ENCODE results near the gene CMIP. TPM values are rescaled to one million over a fixed set of nuclear protein-coding genes. Genes with fewer than 3 reads are reported as not detected.
A peak's percentile ranks its signal among the peaks of the same experiment; 100 is the strongest.

The CMIP gene
- total RNA-seq, 1 experiment from 2014 or later = 48.2 TPM

DNA sequence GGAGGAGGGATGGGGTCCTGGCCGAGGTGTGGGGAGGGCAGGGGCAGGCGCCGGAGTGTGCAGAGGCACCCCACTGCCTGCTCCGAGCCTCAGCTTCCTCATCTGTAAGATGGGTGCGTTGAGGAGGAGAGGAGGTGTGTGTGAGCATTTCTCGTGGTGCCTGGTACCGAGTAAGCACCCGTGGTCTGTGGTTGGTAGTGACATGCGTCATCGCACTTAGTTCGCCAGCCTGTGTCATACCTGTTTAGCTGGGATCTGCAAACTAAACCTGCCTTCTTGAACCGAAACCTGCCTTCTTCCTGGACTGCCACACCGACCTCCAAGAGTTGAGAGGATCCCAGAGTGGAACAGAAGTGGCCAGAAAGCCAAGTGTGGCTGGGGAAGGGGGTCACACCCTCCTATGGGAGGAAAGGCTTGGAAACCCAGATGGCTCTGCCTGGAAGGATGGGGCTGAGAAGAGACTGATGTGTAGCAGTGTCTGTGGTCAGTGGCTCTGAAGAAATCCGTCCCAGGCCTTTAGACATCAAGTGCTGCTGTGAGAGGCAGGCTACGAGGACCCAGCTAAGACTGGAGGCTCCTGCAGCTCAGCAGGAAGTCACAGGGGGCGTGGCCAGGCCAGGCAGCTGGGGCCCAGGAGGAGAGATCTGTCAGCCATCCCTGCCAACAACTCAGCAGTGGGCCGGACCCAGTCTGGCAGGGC, 171.9 kb downstream of the CMIP start:
- no peak overlapping the region for H3K18ac ChIP-seq (ENCODE audit: insufficient read length, low read depth, low read length)
- no peaks in the 10 kb centered on the region for H4K20me1 ChIP-seq (ENCODE audit: control insufficient read depth, insufficient read depth, insufficient read length)
- H3K56ac ChIP-seq (ENCODE audit: insufficient read length, low read depth, low read length) = no peak overlapping the region
- H3K79me1 ChIP-seq (ENCODE audit: insufficient read depth, low read depth, low read length, poor library complexity, severe bottlenecking) = no peaks in the 10 kb centered on the region
- peaks cover 12 to 17% of the 10 kb centered on the region in 2 experiments; a peak in 3 of 4 replicates for H3K4me1 Mint-ChIP-seq
- no peaks in the 10 kb centered on the region for H3K27me3 ChIP-seq (ENCODE audit: insufficient read depth, low read length)
- H2AFZ ChIP-seq (ENCODE audit: low read length) = no peak overlapping the region
- H3K27me3 Mint-ChIP-seq (ENCODE audit: low read depth) = no peaks in the 10 kb centered on the region
- no peak overlapping the region for H4K8ac ChIP-seq (replicated peaks; ENCODE audit: insufficient read length, low read depth, low read length)
- no peak overlapping the region for H2BK12ac ChIP-seq (ENCODE audit: insufficient read length, low read depth, low read length)
- TF ChIP-seq, protein P1, sequence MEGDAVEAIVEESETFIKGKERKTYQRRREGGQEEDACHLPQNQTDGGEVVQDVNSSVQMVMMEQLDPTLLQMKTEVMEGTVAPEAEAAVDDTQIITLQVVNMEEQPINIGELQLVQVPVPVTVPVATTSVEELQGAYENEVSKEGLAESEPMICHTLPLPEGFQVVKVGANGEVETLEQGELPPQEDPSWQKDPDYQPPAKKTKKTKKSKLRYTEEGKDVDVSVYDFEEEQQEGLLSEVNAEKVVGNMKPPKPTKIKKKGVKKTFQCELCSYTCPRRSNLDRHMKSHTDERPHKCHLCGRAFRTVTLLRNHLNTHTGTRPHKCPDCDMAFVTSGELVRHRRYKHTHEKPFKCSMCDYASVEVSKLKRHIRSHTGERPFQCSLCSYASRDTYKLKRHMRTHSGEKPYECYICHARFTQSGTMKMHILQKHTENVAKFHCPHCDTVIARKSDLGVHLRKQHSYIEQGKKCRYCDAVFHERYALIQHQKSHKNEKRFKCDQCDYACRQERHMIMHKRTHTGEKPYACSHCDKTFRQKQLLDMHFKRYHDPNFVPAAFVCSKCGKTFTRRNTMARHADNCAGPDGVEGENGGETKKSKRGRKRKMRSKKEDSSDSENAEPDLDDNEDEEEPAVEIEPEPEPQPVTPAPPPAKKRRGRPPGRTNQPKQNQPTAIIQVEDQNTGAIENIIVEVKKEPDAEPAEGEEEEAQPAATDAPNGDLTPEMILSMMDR (conservative IDR thresholded peaks at IDR 0.05) = no peak
- no peak overlapping the region for H2BK15ac ChIP-seq (ENCODE audit: low read depth, low read length)
- H3K9ac ChIP-seq (ENCODE audit: extremely low read depth, insufficient read length, low read length) = no peak overlapping the region
- H4K91ac ChIP-seq (ENCODE audit: insufficient read length, low read depth, low read length) = no peak overlapping the region
- peaks cover 6 to 25% (median 18%) of the 10 kb centered on the region in 3 experiments; a peak in 6 of 7 replicates for H3K36me3 Mint-ChIP-seq (ENCODE audit: insufficient read depth in 1 of 3, low read depth in 3 of 3)
- DNase-seq = peak; percentile 49
- H2BK120ac ChIP-seq (ENCODE audit: low read depth, low read length, poor library complexity, severe bottlenecking) = no peak overlapping the region
- H3K27ac ChIP-seq (ENCODE audit: insufficient read length, low read depth, low read length) = no peak overlapping the region
- no peak overlapping the region for H3K4me3 Mint-ChIP-seq
- no peak overlapping the region for H4K5ac ChIP-seq (ENCODE audit: insufficient read length, low read depth, low read length)
- no peaks in the 10 kb centered on the region for H3K23me2 ChIP-seq (ENCODE audit: insufficient read length, low read depth, low read length, poor library complexity, severe bottlenecking)
- peak overlapping the region; percentile 22; the same call in 1 of the 2 replicates for H3K14ac ChIP-seq (ENCODE audit: insufficient read depth, low read length)
- no peaks in the 10 kb centered on the region; a peak in 1 of 5 replicates for H3K9me3 Mint-ChIP-seq
- H3K4me2 ChIP-seq (ENCODE audit: insufficient read depth, insufficient read length, low read length) = no peak overlapping the region
- no peaks in the 10 kb centered on the region; the same call in 1 of the 2 replicates for H3K4me1 ChIP-seq (ENCODE audit: insufficient read depth, low read length)
- no CpG with 5 or more reads among the region's 17 CpGs for WGBS (ENCODE audit: extremely low coverage, insufficient read length, low lambda C conversion rate)
- H3K23ac ChIP-seq (ENCODE audit: insufficient read length, low read depth, low read length) = no peak overlapping the region
- peak overlapping the region in 1 of 3 experiments; percentile 6; a peak in 1 of 7 replicates for H3K27ac Mint-ChIP-seq
- no peak overlapping the region for H2BK20ac ChIP-seq (ENCODE audit: low read depth, low read length, poor library complexity, severe bottlenecking)
- H2BK5ac ChIP-seq (ENCODE audit: insufficient read length, low read length) = no peak overlapping the region
- no peak overlapping the region for H2AK5ac ChIP-seq (ENCODE audit: insufficient read length, low read length)
- H3K4ac ChIP-seq (ENCODE audit: low read depth, low read length) = no peak overlapping the region
- H3K79me2 ChIP-seq (ENCODE audit: insufficient read depth, low read length) = peaks cover 2% of the 10 kb centered on the region; the same call in 1 of the 2 replicates
- H3K9me3 ChIP-seq (ENCODE audit: control insufficient read depth, low read depth, low read length) = no peaks in the 10 kb centered on the region
- no peak overlapping the region for H3T11ph ChIP-seq (ENCODE audit: low read length)

Measured in H9 (cell line).